Measurements from ENCODE around the gene ZNF185. TPM values are rescaled to one million over a fixed set of nuclear protein-coding genes. Genes with fewer than 3 reads are reported as not detected.

ZNF185 gene
- 0.47 and 0.83 TPM in 2 replicates for total RNA-seq
- polyA plus RNA-seq (2012): 1.4 TPM

DNA sequence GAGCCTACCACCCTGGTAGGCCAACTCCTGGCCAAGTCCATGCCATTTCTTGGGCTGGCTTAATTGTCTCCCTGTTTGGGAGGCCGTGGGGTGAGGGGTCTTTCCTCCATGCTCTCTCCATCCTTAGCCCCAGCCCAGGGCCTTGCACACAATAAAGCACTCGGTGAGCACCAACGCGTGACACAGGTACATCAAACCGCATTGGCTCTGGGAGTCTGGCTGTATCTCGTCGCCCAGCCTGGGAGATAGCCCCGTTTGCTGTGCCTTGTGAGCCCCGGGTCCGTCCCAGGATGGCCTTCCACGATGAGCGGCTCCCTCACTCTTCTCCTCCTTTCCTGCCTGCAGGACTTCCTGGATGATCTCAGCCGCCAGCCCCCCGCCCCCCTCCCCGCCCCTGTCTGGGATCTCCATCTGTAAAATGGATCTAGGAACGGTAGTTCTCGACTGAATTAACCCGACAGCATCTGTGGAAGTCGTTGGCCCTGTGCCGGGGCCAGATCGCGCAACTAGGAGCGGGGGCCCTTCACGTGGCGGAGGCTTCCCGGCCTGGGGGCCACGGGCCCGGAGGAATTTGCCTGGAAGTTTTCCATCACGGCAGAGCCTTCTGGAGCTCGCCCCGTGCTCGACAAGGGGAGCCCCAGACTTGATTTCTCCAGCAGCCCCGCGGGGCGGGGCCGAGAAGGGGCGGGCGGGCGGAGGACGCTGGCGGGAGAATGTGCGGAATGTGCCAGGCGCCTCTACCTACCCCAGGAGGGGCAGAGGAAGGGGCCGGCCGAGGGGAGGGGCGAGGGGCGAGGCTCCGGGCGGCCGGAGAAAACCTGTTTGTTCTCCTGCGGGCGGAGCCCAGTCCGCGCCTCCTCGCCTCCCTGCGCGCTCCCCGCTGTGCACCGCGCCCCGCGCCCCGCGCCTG lies at the start of gene ZNF185:
TSS of gene ZNF185 (plus strand) at position 846 of the 910 bp plus-strand sequence. CDS start 16,423 bp downstream, outside the sequence.
- DNase-seq (ENCODE audit: low read depth): no peak

DNA sequence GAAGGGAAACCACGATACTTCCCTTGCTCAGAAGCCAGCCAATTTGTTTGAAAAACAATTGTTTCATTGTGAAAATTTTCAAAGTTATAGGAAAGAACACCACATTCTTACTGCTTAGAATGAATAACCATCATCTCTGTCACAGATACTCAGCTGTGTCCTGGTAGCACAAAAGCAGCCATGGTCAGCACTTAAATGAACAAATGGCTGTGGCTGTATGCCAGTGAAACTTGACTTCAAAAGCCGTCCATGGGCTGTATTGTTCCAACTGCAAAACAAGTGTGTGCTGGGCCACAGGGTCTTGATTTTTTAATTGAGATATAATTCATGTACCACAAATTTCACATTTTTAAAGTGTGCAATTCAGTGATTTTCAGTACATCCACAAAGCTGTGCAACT lies 47.4 kb upstream of the ZNF185 start:
- no peak for DNase-seq (ENCODE audit: low read depth)

DNA sequence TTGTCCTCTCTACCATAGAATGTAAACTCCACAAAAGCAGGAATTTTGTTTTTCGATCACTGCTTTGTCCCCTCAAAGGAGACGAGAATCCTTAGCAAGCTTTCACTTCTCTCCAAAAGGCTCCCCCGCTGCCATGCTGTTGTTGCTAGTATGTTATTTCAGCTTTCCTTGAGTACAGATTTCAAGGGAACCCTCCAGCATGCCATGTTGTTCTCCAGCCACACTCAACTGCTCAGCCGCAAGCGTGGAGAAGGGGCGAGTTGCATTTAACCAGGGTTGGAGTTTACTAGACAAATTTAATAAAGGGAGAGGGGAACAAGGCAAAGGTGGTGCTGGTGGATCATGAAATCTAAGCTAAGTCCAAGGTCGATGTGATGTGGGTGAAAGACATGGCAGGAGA lies 43.9 kb upstream of the ZNF185 start:
- no peak for DNase-seq (ENCODE audit: low read depth)

DNA sequence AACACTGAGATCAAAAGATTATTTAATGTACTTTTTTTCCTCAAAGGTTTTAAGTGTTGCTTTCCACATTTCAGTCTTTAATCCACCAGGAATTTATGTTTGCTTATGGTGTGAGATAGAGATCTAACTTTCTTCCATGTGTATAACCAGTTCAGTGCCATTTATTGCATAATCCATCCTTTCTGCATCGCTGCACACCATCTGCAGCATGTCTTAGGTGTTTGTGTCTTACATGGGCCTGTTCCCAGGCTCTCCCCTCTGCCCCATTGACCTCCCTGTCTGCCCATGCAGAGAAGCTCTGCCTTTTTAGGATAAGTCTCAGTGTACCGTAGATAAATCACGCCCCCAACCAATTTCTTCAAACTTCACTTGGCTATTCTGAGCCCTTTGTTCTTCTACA lies 36.8 kb upstream of the ZNF185 start:
- DNase-seq (ENCODE audit: low read depth): no peak

DNA sequence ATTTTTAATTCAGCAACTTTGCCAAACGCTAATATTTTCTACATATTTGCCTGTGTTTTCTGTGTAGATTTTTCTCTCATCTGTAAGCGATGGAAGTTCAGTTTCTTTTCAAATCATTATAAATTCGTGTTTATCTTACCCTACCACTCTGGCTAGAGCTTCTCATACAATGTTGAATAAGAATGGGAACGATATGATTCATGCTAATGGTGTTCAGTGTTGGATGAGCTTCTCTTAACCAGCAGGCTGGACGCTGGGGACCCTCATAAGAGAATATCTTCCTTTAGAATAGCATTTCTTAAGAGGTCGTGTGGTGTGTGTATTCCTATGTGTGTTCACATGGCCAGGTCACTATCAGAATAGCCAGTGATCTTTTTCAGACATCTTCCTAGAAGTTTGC lies 36.0 kb upstream of the ZNF185 start:
- DNase-seq (ENCODE audit: low read depth): no peak

DNA sequence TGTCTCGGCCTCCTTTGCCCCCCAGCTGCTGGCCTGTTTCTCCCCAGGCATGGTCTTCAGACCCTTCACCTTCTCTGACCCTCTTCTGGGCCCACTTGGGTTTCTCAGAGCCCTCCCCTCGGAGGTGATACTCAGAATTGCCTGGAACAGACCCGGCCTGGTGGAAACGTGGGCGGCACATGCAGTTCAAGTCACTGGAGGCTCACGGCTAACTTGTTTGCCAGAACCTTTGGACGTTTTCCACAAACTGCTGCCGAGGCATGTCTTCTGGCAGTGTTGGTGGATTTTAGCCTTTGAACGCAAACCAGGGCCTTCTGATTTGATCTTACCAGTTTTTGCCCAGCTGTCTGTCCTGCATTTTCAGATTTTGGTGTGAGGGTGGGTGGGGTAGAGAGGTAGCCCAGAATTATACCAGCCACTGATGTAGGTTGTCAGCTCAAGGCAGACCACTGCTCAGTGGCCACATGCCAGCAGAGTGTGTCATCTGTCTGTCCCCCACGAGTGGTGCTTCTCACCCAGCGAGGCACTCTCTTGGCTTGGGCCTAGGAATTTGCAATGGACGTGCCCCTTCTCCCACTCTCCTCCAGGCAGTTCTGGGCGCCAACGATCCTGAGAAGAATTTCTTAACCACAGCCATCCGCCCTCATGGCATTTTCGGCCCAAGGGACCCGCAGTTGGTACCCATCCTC lies 32.5 kb upstream of the ZNF185 start:
- no peak for DNase-seq (ENCODE audit: low read depth)

DNA sequence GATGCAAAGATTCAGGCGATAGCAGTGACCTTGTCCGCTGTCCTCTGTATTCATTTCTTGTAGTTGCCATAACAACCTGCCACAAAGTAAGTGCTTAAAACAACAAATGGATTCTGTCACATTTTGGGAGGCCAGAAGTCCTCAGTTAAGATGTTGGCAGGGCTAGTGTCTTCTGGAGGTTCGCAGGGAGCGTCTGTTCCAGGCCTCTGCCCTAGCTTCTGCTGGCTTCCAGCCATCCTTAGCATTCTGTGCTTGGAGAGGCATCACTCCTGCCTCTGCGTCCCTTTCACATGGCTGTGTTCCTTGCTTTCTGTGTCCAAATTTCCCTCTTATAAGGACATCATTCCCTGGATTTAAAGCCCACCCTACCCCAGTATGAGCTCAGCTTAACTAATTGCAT lies 31.5 kb upstream of the ZNF185 start:
- no peak for DNase-seq (ENCODE audit: low read depth)

DNA sequence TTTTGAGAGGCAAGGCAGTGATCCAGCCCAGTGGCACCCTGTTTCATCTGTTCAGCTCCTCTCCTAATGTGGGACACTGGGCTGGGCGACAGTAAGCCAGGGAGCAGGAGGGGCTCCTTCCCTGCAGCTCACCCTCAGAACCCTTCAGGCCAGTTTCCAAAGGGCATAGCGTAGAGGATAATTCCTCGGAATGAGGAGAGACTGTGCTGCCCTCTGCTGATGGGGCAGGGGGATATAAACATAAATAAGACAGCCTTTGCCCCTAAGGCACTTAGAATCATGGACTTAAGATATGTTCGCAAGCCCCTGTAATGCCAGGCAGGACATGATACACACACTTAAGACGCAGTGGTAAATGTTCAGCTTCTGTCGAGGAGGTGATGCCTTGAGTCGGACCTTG lies 27.9 kb upstream of the ZNF185 start:
- DNase-seq (ENCODE audit: low read depth): no peak

DNA sequence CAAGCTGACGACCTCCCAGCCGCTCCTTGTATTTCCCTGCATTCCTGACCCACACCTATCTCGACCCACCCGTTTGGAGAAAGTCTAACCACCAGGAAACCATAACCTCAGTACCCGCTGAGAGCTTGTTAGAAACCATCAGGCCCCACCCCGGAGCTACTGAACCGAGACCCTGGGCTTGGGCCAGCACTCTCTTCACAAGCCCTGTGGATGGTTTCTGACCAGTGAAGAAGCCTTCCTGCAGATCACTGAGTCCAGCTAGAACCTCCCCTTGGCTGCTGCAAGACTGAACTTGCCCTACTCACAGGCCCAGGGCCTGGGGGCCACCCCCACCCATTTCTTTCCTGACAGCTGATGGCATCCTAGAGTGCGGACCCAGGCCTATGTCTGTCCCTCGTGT lies 26.6 kb upstream of the ZNF185 start:
- no peak for DNase-seq (ENCODE audit: low read depth)

DNA sequence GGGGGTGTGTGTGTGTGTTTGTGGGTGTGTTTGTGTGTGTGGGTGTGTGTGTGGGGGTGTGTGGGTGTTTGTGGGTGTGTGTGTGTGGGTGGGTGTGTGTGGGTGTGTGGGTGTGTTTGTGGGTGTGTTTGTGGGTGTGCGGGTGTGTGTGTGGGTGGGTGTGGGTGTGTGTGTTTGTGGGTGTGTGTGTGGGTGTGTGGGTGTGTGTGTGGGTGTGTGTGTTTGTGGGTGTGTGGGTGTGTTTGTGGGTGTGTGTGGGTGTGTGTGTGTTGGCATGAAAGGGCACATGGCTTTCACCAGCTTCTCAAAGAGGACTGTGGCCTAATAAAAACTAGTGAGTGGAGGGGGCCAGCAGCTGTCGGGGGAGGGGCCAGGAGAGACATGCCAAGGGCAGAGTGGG lies 25.3 kb upstream of the ZNF185 start:
- DNase-seq (ENCODE audit: low read depth): no peak

DNA sequence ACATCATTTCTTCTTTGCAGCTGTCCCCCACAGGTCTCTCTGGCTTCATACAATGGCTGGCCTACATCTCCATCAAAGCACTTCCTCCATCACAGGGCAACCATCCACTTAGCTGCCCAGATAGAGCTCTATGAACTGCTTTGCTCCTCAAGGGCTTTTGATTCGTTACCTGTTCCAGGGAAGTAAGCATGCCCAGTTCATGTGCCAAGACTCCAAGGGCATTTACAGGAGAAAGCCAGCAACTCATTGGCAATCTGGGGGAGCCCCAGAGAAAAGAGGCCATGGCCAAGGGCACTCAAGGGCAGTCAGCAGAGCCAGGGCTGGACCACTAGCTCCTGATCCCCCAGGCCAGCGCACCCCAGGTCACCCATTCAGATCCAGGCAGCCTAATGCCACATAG lies 24.5 kb upstream of the ZNF185 start:
- DNase-seq (ENCODE audit: low read depth): no peak

DNA sequence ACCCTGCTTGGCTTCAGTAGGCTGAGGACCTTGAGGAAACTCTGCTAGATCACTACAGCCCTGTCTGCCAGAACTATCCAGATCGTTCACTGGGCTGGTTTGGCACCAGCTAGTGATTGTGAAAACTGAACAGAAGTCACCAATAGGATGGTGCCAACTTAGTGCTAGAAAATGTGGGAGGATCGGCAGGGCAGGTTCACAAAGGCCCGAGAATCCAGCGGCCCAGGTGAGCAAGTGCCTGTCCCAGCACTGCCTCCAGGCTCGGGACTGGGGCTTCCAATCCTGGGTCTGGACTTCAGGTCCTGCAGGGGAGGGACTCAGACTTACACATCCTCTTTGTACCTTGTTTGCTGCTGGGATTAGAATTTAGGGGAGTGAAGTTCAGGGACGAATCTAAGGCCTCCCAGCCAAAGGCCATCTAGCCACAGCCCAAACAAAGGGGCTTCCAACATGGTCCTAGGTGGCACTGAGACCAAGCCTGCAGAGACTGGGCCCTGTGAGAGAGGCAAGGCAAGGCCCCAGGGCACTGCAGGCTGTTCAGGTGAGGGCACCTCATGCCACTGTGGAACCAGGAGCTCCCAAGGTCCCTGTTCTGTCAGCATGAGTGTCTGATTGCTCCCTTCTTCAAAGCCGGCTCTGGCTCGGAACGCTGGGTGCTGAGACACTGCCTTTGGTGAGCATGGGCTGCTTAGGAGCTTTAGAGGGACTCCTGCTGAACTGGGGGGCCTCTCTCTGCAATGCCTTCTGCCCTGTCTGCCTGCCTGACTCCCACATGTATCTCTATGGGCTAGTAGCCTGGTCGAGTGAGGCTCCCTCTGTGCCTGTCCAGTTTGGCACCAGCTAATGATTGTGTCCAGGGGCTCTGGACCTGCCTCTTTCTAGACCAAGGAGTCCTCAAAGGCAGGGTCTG lies 20.7 kb upstream of the ZNF185 start:
- DNase-seq (ENCODE audit: low read depth): no peak

DNA sequence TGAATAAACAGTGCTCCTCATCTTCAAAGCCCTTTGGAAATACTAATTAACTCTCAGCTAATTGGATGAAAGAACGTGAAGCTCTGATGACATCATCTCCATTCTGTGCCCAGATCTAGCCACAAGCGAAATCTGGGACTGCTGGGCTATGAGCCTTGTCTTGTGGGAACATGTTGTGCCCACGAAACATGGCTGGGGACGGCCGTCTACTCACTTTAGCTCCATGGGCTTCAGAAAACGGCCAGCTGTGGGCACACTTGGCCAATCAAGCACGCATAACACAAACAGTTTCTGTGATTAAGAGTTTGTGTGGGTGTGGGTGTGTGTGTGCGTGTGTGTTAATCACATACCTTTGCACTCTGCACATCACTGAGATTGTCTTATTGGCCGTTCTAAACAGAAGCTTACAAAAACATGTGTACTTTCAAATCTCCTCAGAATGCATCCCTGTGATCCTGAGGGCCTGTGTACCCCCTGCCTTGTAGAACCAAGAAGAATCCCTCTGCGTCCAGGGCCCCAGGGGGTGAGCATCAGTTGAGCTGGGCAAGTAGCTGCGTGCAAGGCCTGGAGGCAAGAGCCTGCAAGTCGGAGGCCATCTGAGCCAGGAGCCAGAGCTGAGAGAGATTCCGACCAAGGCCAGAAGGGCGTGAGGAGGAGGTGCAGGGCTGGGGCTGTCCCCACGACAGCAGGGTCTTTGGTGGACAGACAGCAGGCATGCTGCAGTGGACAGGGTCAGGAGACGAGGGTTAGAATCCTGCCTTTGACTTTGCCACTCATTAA lies 18.7 kb upstream of the ZNF185 start:
- DNase-seq (ENCODE audit: low read depth): no peak

DNA sequence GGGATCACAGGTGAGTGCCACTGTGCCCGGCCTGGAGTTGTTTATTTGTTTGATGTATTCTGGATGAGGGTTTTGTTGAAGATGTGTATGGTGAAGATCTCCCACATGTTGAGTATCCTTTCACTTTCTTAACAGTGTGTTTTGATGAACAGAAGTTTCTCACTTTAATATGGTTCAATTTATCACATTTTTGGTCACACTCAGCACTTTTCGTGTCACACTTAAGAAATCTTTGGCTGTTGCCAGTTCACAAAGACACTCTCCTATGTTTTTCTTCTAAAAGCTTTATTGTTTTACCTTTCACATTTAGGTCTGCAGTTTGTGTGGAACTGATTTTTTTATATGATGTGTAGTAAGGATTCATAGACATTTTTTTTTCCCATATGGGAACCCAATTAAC lies 16.6 kb upstream of the ZNF185 start:
- no peak for DNase-seq (ENCODE audit: low read depth)

DNA sequence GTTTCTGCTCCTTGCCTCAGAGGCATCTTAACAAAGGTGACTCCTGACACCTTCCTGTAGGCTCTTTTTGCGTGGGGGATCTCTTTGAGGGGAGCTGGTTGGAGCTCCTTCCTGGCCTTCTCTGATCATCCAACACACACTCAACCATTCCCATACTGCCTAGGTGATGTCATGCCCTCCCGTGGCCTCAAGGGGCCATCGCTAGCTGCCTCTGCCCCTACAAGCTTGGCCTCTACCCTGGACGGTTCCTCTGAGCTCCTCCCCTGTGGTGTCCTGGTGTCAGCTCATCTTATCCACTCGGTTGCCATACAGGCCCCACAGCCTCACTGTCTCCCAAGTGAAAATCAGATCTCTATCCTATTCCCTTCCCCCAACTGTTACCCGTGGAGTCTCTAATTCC lies 13.7 kb upstream of the ZNF185 start:
- no peak for DNase-seq (ENCODE audit: low read depth)

DNA sequence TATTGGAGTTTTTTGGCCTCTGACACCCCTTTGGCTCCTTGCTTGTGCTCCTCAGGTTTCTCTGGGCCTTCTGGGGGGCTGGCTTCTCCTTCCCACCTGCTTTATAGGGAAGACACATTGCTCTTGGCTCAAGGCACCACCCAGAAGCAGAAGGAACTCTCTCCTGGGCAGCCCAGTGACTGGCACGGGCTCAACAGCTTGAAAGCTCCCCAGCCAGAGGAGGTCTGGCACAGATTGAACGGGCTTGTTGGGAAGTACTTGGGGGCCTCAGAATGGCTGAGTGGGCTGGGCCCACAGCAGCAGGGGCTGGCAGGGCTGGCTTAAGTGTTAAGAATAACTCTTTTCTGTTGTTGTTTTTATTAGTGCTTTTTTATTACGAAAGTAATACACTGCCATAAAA lies 11.2 kb upstream of the ZNF185 start:
- no peak for DNase-seq (ENCODE audit: low read depth)

DNA sequence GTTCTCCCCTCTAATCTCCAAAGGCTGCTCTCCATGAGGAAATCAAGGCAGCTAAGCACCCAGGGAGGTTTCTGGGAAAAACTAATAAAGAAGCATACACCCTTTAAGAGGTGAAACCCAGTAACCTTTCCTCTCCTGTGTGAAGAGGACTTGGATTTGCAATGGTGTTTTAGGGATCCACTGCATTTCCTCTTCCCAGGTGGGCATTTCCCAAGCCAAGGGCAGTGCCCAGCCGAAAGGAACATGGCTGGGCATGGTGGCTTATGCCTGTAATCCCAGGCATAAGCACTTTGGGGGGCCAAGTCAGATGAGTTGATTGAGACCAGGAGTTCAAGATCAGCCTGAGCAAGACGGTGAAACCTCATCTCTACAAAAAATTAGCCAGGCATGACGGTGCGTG lies 5.4 kb upstream of the ZNF185 start:
- no peak for DNase-seq (ENCODE audit: low read depth)

DNA sequence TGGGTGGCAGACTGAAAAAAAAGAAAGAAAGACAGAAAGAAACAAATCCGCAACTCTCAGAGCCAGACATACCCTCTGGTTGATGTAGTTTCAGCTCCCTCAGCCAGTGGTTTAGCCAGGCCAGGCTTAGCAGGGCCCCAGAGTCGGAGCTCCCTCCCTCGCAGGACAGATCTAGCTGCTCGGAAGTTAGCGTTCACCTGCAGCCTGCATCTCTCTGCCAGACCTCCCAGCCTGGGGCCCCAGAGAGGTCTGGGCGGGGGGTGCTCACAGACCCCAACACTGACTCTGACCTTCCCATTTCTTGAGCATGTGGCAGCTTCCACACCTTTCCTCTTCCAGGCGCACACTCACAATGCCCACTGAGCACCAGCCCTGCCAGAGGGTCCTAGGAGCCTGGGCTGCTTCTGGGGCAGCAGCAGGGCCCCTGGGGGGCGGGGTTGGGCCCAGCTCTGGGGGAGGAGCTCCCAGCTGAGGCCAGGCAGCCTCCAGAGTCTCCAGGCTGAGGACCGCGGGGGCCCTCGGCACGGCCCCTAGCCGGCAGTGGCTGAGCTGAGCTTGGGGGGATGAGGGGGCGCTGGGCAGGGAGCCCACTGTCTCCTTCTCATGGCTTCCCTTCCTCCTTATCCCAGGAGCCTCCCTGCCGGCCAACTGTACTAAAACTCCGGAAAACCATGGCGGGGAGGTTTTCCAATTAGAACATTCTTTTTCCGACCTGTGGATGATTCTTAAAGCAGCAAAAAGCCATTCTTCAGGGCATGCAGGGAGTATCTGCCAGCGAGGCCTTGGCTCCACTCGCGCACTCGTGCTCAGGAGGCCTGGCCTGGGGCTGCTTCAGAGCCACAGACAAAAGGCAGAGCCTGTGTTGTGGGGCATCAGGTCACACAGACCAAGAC lies 4.6 kb upstream of the ZNF185 start:
- no peak for DNase-seq (ENCODE audit: low read depth)

DNA sequence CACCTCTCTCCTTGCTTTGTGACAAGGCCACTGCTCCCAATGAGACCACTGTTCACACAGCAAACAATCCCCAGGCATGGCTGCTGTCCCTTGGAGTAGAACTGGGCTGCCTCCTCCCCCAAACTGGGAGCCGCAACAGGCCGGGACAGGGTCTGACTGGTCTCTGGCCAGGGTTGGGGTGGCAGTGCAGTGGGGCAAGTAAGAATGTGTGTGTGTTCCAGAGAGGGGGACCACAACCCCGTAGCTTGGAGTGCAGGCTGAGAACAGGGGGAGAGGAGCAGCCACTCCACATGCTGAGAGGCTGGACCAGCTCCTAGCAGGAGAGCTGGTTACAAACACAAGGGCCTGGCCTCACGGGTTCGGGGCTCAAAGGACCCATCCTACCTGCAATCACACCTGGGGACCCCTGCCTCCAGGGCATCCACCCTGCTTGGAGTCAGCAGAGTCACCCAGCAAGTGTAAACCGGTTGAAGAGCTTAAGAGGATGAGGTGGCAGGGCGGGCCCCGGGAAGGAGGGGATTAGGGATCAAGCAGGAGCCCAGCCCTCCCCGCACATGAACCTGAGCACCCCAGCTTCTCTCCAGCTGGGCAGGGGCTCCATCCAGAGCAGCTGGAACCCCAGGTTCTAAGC lies 3.8 kb upstream of the ZNF185 start:
- DNase-seq (ENCODE audit: low read depth): no peak

Data from myocyte (in vitro differentiated cells).